Thoracic aorta (tissue), 2 donors: ENCODE data around the gene OTOG. TPM values are rescaled to one million over a fixed set of nuclear protein-coding genes. Genes with fewer than 3 reads are reported as not detected.

Experiments used
- ATAC-seq: fragments of 150-250 bp; one replicate; pipeline ENCODE4 v1.8.0; 2017; ENCODE audit warnings: low read depth; ENCODE audit not compliant: insufficient number of reproducible peaks, low FRiP score
- DNase-seq: peaks from one replicate; pipeline ENCODE4 v3.0.0-alpha.2; 2020; ENCODE audit warnings: low spot score
- H3K27ac ChIP-seq, 2 donors: fragments of 200-600 bp; sonication (generic); 1 replicate in 1 of 2; 2 replicates in 1 of 2; pipeline ENCODE4 v1.5.1; 2016; ENCODE audit warnings: mild to moderate bottlenecking in 2 of 2, moderate library complexity in 2 of 2
- H3K27me3 ChIP-seq: fragments of 200-600 bp; sonication (generic); replicated peaks from 2 replicates; pipeline ENCODE4 v1.6.0; 2016; ENCODE audit warnings: mild to moderate bottlenecking; ENCODE audit not compliant: insufficient read depth
- H3K36me3 ChIP-seq: fragments of 200-600 bp; sonication (generic); one replicate; pipeline ENCODE4 v1.5.1; 2016
- H3K4me1 ChIP-seq, 2 donors: fragments of 200-600 bp; sonication (generic); 1 replicate in 1 of 2; 2 replicates in 1 of 2; pipeline versions ENCODE4 v1.5.1 to v1.6.0; 2016; ENCODE audit warnings: low read depth in 2 of 2, mild to moderate bottlenecking in 1 of 2; ENCODE audit not compliant: control insufficient read depth in 1 of 2
- H3K4me3 ChIP-seq: fragments of 200-600 bp; sonication (generic); 2 replicates; pipeline ENCODE4 v1.5.1; 2016; ENCODE audit warnings: mild to moderate bottlenecking
- H3K9me3 ChIP-seq: fragments of 200-600 bp; sonication (generic); 2 replicates; pipeline ENCODE4 v1.5.1; 2016
- CTCF ChIP-seq: fragments of 200-600 bp; sonication (generic); IDR thresholded peaks from one replicate; pipeline ENCODE4 v1.5.1; 2019; ENCODE audit warnings: antibody characterized with exemption
- total RNA-seq, 2 donors: library from RNA; depleted of rRNA; stranded (reverse); fragments of >200 nt; gene quantifications; one replicate each; pipeline versions ENCODE4 v1.1.0 to v1.2.3, GENCODE V29; 2016

OTOG gene
- total RNA-seq, 2 donors from 2014 or later, result not detected

DNA sequence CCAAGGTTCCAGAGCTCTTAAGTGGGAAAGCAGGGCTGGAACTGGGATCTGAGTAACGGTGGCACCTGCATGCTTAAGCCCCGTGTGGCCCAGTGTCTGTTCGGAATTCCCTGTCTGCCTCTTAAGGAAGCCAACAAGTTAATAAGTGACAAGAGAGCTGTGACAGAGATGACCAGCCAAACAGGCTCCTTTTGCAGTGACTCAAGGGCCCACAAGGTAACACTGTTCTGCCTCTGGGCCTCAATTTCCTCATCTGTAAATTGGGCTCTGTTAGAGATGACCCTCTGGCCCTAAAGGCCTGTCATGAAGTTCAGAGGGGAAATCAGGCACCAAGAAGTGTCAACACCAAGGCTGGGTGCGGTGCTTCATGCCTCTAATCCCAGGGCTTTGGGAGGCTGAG, 21.5 kb upstream of the OTOG start:
- Histone ChIP-seq H3K4me1 (no peaks in the 10 kb centered on the region), H3K27ac (no peak overlapping the region), H3K9me3 (no peaks in the 10 kb centered on the region), H3K4me3 (no peak overlapping the region), H3K36me3 (no peaks in the 10 kb centered on the region), H3K27me3 (no peaks in the 10 kb centered on the region)
- no peak for ATAC-seq
- DNase-seq, result no peak
- TF ChIP-seq CTCF, result no peak

GRCh38 chr11:17526326-17526725, 20.7 kb upstream of the OTOG start:
- Histone ChIP-seq H3K4me1 (no peaks in the 10 kb centered on the region), H3K9me3 (no peaks in the 10 kb centered on the region), H3K27ac (no peak overlapping the region), H3K36me3 (no peaks in the 10 kb centered on the region), H3K27me3 (no peaks in the 10 kb centered on the region), H3K4me3 (no peak overlapping the region)
- no peak for ATAC-seq
- no peak for TF ChIP-seq CTCF
- no peak for DNase-seq

GRCh38 chr11:17526931-17527627, 20.0 kb upstream of the OTOG start:
- Histone ChIP-seq H3K4me1 (no peaks in the 10 kb centered on the region), H3K9me3 (no peaks in the 10 kb centered on the region), H3K4me3 (no peak overlapping the region), H3K27ac (no peak overlapping the region), H3K36me3 (no peaks in the 10 kb centered on the region), H3K27me3 (no peaks in the 10 kb centered on the region)
- TF ChIP-seq CTCF, result no peak
- no peak for DNase-seq
- no peak for ATAC-seq

DNA sequence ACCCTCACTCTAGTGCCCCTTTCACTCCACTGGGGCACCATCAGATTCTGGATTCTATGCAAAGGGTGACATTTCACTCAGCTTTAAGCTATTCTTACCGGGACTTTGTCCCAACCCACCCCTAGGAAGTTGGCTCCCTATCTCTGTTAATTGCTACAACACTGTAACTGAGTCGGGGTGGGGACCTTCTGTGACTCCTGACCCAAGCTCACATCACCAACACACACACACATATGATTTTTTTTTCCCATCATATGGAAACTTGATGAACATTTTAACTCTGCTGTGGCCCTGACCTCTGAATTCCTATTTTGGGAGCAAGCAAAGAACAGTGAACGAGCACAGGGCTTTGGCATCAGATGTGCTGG, 19.4 kb upstream of the OTOG start:
- no peak for TF ChIP-seq CTCF
- no peaks in the 10 kb centered on the region for H3K27me3 ChIP-seq
- no peaks in the 10 kb centered on the region for H3K36me3 ChIP-seq
- H3K4me1 ChIP-seq, result no peaks in the 10 kb centered on the region
- no peaks in the 10 kb centered on the region for H3K9me3 ChIP-seq
- ATAC-seq (no peak), DNase-seq (no peak)
- no peak overlapping the region for H3K4me3 ChIP-seq
- H3K27ac ChIP-seq, result no peak overlapping the region

- Histone ChIP-seq H3K4me1 (no peaks in the 10 kb centered on the region), H3K9me3 (no peaks in the 10 kb centered on the region), H3K27ac (no peak overlapping the region), H3K27me3 (no peaks in the 10 kb centered on the region), H3K4me3 (no peak overlapping the region), H3K36me3 (no peaks in the 10 kb centered on the region)
- DNase-seq, result no peak
- ATAC-seq, result no peak
- TF ChIP-seq CTCF, result peak; percentile 40
Observed at GRCh38 chr11:17528181-17528691, 18.8 kb upstream of the OTOG start.
